ENCODE measurements around the gene C13orf46. TPM values are rescaled to one million over a fixed set of nuclear protein-coding genes. Genes with fewer than 3 reads are reported as not detected.

C13orf46 gene
- total RNA-seq, 1 donor from 2014 or later: 0.33 TPM

DNA sequence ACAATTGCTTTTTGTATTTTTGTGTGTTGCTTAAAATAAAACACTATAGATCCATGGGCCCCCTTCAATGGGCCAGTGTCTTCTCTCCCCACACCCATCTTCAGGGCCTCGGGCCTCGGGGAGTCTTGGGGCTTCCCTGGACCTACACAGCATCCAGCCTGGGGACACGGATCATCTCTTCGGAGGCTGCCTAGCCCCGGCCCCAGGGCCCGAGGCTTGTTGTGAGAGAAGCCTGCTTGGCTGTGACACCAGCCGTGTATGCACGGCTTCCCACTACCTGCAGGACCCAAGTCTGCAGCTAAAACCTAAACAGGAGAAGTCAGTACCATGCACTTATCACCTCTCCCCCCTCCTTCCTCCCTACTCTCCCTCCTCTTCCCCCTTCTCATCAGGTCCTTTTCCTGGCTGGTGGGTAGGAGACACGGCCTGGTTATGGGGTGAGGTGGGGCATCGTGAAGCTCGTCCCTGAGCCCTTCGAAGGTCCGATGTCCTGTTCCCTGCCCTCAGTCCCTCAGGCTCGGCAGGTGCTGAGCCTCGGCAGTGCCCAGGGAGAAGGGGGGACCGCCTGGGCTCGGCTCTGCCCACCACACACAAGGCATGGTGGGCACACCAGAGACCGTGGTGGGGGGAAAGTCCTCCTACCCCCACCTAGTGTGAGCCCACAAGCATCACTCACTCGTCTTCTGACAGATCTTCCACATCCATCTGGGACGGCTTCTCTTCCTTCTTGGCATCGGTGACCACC, 9.5 kb downstream of the C13orf46 start:
- H3K27me3 ChIP-seq (ENCODE audit: low read depth): no peaks in the 10 kb centered on the region
- no peak overlapping the region for H3K27ac ChIP-seq (replicated peaks)
- intact Hi-C loops (cut with micrococcal nuclease): no loop called here
- TF ChIP-seq, protein P1, sequence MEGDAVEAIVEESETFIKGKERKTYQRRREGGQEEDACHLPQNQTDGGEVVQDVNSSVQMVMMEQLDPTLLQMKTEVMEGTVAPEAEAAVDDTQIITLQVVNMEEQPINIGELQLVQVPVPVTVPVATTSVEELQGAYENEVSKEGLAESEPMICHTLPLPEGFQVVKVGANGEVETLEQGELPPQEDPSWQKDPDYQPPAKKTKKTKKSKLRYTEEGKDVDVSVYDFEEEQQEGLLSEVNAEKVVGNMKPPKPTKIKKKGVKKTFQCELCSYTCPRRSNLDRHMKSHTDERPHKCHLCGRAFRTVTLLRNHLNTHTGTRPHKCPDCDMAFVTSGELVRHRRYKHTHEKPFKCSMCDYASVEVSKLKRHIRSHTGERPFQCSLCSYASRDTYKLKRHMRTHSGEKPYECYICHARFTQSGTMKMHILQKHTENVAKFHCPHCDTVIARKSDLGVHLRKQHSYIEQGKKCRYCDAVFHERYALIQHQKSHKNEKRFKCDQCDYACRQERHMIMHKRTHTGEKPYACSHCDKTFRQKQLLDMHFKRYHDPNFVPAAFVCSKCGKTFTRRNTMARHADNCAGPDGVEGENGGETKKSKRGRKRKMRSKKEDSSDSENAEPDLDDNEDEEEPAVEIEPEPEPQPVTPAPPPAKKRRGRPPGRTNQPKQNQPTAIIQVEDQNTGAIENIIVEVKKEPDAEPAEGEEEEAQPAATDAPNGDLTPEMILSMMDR (IDR thresholded peaks at IDR 0.05; ENCODE audit: borderline replicate concordance): no peak
- H3K36me3 ChIP-seq: no peaks in the 10 kb centered on the region
- DNase-seq: peak; percentile 4
- peaks cover 12% of the 10 kb centered on the region for H3K9me3 ChIP-seq (replicated peaks)
- H3K4me1 ChIP-seq: peaks cover 9% of the 10 kb centered on the region
- H3K4me3 ChIP-seq: no peak overlapping the region

GRCh38 chr13:113963376-113963775, 10.5 kb downstream of the C13orf46 start:
- Histone ChIP-seq H3K9me3 (replicated peaks) (peaks cover 16% of the 10 kb centered on the region), H3K36me3 (no peaks in the 10 kb centered on the region), H3K27me3 (ENCODE audit: low read depth) (no peaks in the 10 kb centered on the region), H3K27ac (replicated peaks) (no peak overlapping the region), H3K4me3 (no peak overlapping the region), H3K4me1 (peaks cover 7% of the 10 kb centered on the region)
- TF ChIP-seq, protein P1 (IDR thresholded peaks at IDR 0.05; ENCODE audit: borderline replicate concordance): no peak
- intact Hi-C loops (cut with micrococcal nuclease): no loop called here
- DNase-seq: peak; percentile 9

DNA sequence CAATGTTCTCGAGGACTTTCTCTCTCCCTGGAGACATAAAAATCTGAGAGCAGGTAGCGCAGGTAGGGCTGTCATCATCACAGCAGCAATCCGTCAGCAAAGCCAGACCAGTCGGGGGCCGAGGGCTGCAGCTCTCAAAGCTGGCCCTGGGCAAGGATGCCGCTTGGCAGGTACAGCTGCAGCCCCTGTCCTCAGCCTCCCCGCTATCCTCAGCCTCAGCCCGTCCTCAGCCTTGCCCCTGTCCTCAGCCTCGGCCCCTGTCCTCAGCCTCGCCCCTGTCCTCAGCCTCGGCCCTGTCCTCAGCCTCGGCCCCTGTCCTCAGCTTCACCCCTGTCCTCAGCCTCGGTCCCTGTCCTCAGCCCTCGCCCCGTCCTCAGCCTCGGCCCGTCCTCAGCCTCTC, 10.9 kb downstream of the C13orf46 start:
- intact Hi-C loops (cut with micrococcal nuclease): no loop called here
- peaks cover 16% of the 10 kb centered on the region for H3K9me3 ChIP-seq (replicated peaks)
- no peaks in the 10 kb centered on the region for H3K36me3 ChIP-seq
- DNase-seq: peak; percentile 4
- H3K4me1 ChIP-seq: peaks cover 3% of the 10 kb centered on the region
- no peaks in the 10 kb centered on the region for H3K27me3 ChIP-seq (ENCODE audit: low read depth)
- H3K27ac ChIP-seq (replicated peaks): no peak overlapping the region
- TF ChIP-seq, protein P1 (IDR thresholded peaks at IDR 0.05; ENCODE audit: borderline replicate concordance): no peak
- H3K4me3 ChIP-seq: no peak overlapping the region

DNA sequence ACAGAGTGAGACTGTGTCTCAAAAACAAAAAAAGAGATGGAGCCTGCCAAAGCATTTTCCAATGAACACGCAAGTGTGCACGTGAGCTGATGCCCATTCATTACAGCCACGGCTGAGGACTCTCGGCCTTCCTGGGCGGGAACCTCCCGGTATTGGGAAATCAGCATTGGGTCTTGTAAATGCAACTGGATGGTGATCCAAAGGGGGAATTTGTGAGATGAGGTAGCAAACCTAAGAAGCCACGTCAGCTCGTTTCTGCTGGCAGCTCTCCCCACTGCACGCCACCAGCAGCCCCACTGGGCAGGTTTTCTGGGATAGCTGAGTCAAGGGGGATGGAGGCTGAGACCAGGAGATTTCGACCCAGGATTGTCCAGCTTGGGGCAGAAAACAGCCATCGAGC, 11.5 kb downstream of the C13orf46 start:
- H3K27me3 ChIP-seq (ENCODE audit: low read depth): no peaks in the 10 kb centered on the region
- H3K27ac ChIP-seq (replicated peaks): no peak overlapping the region
- H3K9me3 ChIP-seq (replicated peaks): peaks cover 16% of the 10 kb centered on the region
- no peaks in the 10 kb centered on the region for H3K4me1 ChIP-seq
- H3K36me3 ChIP-seq: no peaks in the 10 kb centered on the region
- intact Hi-C loops (cut with micrococcal nuclease): no loop called here
- no peak overlapping the region for H3K4me3 ChIP-seq
- DNase-seq: peak; percentile 5
- TF ChIP-seq, protein P1 (IDR thresholded peaks at IDR 0.05; ENCODE audit: borderline replicate concordance): no peak

DNA sequence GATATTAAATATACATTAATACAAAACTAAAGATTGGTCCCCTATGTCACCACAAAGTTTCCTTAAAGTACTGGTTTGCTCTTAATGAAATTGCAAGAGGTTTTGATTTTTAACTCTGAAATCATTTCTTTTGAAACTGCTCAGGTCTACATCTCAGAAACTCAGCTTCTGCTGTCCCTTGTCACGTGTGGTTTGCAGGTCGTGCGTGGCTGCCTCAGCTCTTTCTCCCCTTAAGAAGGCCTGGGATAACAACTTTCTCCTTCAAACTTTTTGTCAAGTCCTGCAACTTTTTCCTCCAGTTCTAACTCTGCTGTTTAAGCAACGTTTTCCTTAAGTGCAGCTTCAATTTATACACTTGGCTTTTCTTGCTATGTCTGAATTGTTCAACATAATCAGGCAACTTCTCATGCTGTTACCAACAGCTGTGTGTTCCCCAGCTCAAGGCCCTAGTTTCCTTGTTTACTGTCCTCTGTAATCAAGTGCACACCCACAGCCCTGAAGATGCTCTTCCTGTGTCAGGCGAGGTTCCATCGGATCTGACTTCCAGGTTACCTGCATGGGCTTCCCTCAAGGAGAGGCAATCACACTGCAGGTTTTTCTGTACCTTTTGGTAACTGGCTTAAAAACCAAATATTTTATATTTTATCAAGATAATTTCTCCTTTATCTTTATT, 13.5 kb downstream of the C13orf46 start:
- TF ChIP-seq, protein P1 (IDR thresholded peaks at IDR 0.05; ENCODE audit: borderline replicate concordance): no peak
- Histone ChIP-seq H3K36me3 (no peaks in the 10 kb centered on the region), H3K4me3 (no peak overlapping the region), H3K27me3 (ENCODE audit: low read depth) (no peaks in the 10 kb centered on the region), H3K9me3 (replicated peaks) (peaks cover 16% of the 10 kb centered on the region), H3K4me1 (no peaks in the 10 kb centered on the region), H3K27ac (replicated peaks) (no peak overlapping the region)
- no peak for DNase-seq
- intact Hi-C loops (cut with micrococcal nuclease): no loop called here
